Testis (tissue), 3 donors: Measurements from ENCODE around the gene SSR1. TPM values are rescaled to one million over a fixed set of nuclear protein-coding genes. Genes with fewer than 3 reads are reported as not detected.

Experiments
- DNase-seq: peaks from one replicate; pipeline ENCODE4 v3.0.0-alpha.2; 2019
- H3K27ac ChIP-seq, 2 donors: fragments of 200-600 bp; sonication (generic); one replicate each; pipeline ENCODE4 v1.5.1; 2019
- H3K27me3 ChIP-seq: fragments of 200-600 bp; sonication (generic); one replicate; pipeline ENCODE4 v1.5.1; 2019
- H3K36me3 ChIP-seq: fragments of 200-600 bp; sonication (generic); one replicate; pipeline ENCODE4 v1.5.1; 2017; ENCODE audit warnings: low read depth; ENCODE audit errors: missing control alignments
- H3K4me1 ChIP-seq: fragments of 200-600 bp; sonication (generic); one replicate; pipeline ENCODE4 v1.5.1; 2019
- H3K4me3 ChIP-seq, 2 donors: fragments of 200-600 bp; sonication (generic); one replicate each; pipeline ENCODE4 v1.5.1; 2017 to 2019
- H3K9me3 ChIP-seq: fragments of 200-600 bp; sonication (generic); one replicate; pipeline ENCODE4 v1.5.1; 2017
- POLR2A ChIP-seq: fragments of 450-650 bp; IDR thresholded peaks from one replicate; pipeline ENCODE4 v1.6.1; 2017; ENCODE audit warnings: antibody characterized with exemption, mild to moderate bottlenecking, moderate library complexity
- WGBS, 2 donors: methylation state at CpG; one replicate each; pipeline ENCODE4 v1.1.5; 2018; 5-methylcytosine and 5-hydroxymethylcytosine counted together
- intact Hi-C: fragments of 100-400 bp; cut with DNase I; formaldehyde crosslinking; loops from one replicate; pipeline ENCODE4 v1.15.1; 2023; ENCODE audit warnings: low total_unique reads
- polyA plus RNA-seq: library from polyadenylated mRNA; stranded (reverse); fragments of 350-450 nt; fragmentation: Illumina TruSeq; extraction: RNeasy Lipid Tissue Mini Kit (QIAGEN cat#74804); gene quantifications from one replicate; pipeline ENCODE4 v1.2.3, GENCODE V29; 2014; ENCODE audit warnings: low read depth, low replicate concordance; ENCODE audit not compliant: insufficient read depth
- total RNA-seq, 2 donors: library from RNA; depleted of rRNA; stranded (reverse); fragments of >200 nt; gene quantifications; one replicate each; pipeline ENCODE4 v1.2.3, GENCODE V29; 2016
- TF ChIP-seq, protein P1 (sequence below), 3 experiments: fragments of 450-650 bp in 2 of 3; fragments of 200-600 bp in 1 of 3; sonication (generic) in 1 of 3; IDR thresholded peaks; one replicate each; pipeline ENCODE4 v1.5.1; 2016 to 2019; ENCODE audit warnings: antibody characterized with exemption in 3 of 3, mild to moderate bottlenecking in 2 of 3, moderate library complexity in 1 of 3

Gene SSR1
- total and polyA plus RNA-seq, 3 donors from 2014 or later: 42.7 to 65.7 (median 62.5) TPM

DNA sequence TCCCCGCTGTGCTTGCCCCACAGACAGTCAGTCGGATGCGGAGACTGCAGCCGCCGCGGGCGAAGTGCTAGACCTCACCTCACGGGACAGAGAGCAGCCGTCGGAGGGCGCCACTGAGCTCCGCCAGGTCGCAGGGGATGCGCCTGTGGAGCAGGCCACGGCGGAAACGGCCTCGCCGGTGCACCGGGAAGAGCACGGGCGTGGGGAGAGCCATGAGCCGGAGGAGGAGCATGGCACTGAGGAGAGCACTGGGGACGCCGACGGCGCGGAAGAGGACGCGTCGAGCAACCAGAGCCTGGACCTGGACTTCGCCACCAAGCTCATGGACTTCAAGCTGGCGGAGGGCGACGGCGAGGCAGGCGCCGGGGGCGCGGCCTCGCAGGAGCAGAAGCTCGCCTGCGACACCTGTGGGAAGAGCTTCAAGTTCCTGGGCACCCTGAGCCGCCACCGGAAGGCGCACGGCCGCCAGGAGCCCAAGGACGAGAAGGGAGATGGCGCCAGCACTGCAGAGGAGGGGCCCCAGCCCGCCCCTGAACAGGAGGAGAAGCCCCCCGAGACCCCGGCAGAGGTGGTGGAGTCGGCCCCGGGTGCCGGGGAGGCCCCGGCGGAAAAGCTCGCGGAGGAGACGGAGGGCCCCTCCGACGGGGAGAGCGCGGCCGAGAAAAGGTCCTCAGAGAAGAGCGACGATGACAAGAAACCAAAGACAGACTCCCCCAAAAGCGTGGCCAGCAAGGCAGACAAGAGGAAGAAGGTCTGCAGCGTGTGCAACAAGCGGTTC is 66.4 kb downstream of the SSR1 start:
- Histone ChIP-seq H3K36me3 (no peaks in the 10 kb centered on the region), H3K4me1 (peaks cover 13% of the 10 kb centered on the region), H3K9me3 (no peaks in the 10 kb centered on the region), H3K27ac (no peak overlapping the region), H3K27me3 (no peaks in the 10 kb centered on the region), H3K4me3 (peak overlapping the region; percentile 27 to 40)
- DNase-seq: peak; percentile 52
- TF ChIP-seq, protein P1, sequence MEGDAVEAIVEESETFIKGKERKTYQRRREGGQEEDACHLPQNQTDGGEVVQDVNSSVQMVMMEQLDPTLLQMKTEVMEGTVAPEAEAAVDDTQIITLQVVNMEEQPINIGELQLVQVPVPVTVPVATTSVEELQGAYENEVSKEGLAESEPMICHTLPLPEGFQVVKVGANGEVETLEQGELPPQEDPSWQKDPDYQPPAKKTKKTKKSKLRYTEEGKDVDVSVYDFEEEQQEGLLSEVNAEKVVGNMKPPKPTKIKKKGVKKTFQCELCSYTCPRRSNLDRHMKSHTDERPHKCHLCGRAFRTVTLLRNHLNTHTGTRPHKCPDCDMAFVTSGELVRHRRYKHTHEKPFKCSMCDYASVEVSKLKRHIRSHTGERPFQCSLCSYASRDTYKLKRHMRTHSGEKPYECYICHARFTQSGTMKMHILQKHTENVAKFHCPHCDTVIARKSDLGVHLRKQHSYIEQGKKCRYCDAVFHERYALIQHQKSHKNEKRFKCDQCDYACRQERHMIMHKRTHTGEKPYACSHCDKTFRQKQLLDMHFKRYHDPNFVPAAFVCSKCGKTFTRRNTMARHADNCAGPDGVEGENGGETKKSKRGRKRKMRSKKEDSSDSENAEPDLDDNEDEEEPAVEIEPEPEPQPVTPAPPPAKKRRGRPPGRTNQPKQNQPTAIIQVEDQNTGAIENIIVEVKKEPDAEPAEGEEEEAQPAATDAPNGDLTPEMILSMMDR (IDR thresholded peaks at IDR 0.05): peak in 1 of 3 experiments; percentile 14
- TF ChIP-seq POLR2A: no peak
- intact Hi-C loops: loop anchor here (10.0 kb wide), 1 partner anchor 522 kb away; no protein-coding TSS in a partner anchor
- WGBS, 2 donors: 71 to 87% methylated on average over 54 to 71 of the region's 71 CpGs

DNA sequence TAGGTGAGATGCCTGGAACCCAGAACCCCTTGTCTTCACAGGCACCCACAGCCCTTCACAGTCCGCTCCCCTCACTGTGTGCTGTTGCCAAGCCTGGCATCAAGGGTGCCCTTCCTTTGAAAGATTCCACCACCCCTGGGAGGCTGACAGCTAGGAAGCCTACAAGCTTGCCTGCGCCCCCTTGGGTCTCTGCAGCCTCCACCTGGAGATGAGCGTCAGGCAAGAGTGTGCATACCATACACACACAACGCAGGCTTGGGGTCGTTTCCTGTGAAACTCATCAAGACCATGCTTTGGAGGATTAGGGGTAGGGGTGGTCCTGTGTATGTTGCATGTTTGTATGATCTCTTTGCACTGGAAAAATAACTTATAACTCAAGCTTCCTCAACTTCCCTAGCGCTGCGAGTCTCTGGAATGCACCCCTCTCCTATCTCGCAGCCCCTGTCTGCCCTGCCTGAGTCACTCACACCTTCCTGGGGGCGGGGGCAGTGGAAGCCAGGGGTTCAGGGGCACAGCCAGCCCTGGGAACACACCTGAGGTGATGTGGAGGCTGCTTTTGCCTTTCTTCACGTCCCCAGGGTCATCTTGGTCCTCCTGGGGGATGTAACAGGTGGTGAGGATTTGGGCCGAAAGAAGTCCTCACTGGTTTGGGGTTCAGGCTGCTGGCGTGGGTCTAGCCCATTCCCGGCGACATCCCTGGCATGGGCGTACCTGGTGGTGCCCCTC is 67.2 kb downstream of the SSR1 start:
- WGBS, 2 donors: 70 to 71% methylated on average over 15 of the region's 15 CpGs
- H3K36me3 ChIP-seq: no peaks in the 10 kb centered on the region
- no peaks in the 10 kb centered on the region for H3K9me3 ChIP-seq
- H3K27me3 ChIP-seq: no peaks in the 10 kb centered on the region
- H3K4me3 ChIP-seq: peak overlapping the region in 1 of 2 donors; percentile 40
- intact Hi-C loops: loop anchor here (10.0 kb wide), 1 partner anchor 521 kb away; no protein-coding TSS in a partner anchor
- H3K27ac ChIP-seq: no peak overlapping the region
- TF ChIP-seq, protein P1 (IDR thresholded peaks at IDR 0.05): no peak
- no peak for TF ChIP-seq POLR2A
- DNase-seq: no peak
- peaks cover 13% of the 10 kb centered on the region for H3K4me1 ChIP-seq

DNA sequence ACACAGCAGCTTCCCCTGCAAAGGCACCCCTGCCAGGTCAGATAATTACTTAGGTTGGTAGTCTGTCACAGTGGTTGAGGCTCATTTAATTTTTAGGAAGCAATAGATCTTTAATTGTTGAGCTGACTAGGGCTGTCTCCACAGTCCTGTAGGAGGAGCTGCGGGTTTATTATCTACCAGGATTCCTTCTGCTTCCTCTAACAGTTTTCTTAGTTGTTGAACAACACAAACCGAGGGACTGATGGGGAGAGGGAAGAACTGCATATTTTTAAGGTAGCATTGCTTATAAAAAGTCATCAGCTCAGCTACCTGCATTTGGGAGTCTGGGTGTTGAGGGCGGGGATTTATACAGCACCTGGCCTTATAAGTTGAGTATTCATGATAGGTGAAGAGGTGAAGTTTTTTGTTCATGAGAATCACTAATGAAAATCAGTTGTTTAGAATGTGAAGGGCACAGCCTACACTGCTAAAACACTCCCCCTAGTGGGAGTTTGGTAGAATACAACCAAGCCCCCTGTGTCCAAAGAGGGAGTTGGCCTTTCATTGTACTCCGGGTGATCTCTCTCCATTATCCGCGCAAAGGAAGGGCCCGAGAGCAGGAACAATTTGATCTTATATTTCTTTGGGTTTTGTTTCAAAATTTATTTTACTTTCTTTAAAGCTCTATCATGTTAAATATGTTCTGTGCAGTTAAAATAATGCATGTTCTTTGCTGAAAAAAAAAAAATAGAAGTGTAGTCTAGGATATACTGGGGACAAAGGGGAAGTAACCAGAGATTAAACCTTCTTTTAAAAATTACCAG is 69.6 kb downstream of the SSR1 start:
- Histone ChIP-seq H3K27me3 (no peaks in the 10 kb centered on the region), H3K9me3 (no peaks in the 10 kb centered on the region), H3K4me3 (no peak overlapping the region), H3K27ac (peak overlapping the region; percentile 41 to 63), H3K36me3 (no peaks in the 10 kb centered on the region), H3K4me1 (peaks cover 19% of the 10 kb centered on the region)
- intact Hi-C loops: loop anchor here (10.0 kb wide), 1 partner anchor 519 kb away; no protein-coding TSS in a partner anchor
- TF ChIP-seq POLR2A: no peak
- TF ChIP-seq, protein P1 (IDR thresholded peaks at IDR 0.05): peak; percentile 80 to 91 (median 81)
- DNase-seq: peak; percentile 65
- WGBS, 2 donors: 19 to 23% methylated on average over 7 of the region's 7 CpGs

DNA sequence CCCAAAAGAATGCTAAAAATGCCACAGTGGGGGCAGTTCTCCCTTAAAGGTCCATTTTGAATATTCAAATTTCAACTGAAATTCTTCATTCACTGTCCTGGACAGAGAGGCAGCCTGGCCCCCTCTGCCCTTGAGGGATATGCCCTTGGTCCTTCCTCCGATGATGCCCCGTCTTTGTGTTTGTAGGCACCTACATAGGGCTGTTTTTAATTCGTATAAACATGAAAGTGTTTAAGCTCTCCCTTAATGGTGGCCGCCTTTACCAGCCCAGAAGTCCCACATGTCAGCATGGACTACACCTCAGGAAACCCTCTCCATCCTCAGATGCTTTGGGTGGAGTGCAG is 70.2 kb downstream of the SSR1 start:
- WGBS, 2 donors: 72 to 73% methylated on average over 4 of the region's 4 CpGs
- TF ChIP-seq POLR2A: no peak
- TF ChIP-seq, protein P1 (IDR thresholded peaks at IDR 0.05): no peak
- Histone ChIP-seq H3K4me3 (no peak overlapping the region), H3K4me1 (peaks cover 19% of the 10 kb centered on the region), H3K36me3 (no peaks in the 10 kb centered on the region), H3K27me3 (no peaks in the 10 kb centered on the region), H3K9me3 (no peaks in the 10 kb centered on the region), H3K27ac (peak overlapping the region; percentile 41 to 63)
- intact Hi-C loops: loop anchor here (10.0 kb wide), 1 partner anchor 518 kb away; no protein-coding TSS in a partner anchor
- DNase-seq: no peak
